ENCODE data around the gene IL1RAP.

DNA sequence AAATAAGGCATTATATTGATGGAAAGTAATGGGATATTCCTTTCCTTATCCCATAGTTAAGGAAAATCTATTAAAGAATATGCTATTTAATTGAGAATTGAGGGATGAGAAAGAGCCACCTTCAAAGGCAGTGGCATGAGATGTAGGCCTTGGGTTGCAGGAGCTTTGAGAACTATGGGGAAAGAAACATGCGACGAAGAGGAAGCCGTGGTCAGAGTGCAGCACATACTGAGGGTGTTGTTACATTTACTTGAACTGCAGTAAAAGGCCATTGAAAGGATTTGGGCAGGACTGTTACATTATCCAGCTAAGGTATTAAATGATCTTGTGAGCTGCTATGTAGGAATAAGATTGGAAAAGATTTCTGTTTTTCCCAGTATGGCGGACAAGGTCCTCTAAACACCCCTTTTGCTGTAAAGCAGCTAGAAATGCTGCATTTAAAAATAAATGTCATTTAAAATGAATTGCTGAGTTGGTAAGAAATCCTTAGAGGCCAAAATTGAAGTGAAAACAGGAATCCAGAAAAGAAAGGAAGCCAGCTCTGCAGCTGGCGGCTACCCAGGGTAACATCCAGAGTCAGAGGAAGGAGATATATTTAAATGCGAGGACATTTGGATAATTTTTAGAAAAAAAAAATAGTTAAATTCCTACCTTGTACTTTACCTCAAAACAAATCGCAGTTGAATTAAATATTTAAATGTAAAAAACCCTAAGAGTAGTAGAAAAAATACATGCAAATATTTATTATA, 61.7 kb downstream of the IL1RAP start:
- TF ChIP-seq CTCF (conservative IDR thresholded peaks at IDR 0.05; ENCODE audit: low read length) (no peak), EZH2phosphoT487 (IDR thresholded peaks at IDR 0.05; ENCODE audit: borderline replicate concordance, low read depth, low read length) (no peak)
